AG04450 (cell line): ENCODE results near the gene GPRIN2. TPM values are rescaled to one million over a fixed set of nuclear protein-coding genes. Genes with fewer than 3 reads are reported as not detected.
"Not testable (repeated sequence)": the region's sequence is repeated elsewhere in the genome, so short reads cannot be mapped to it uniquely, and the experiment has no call there.

Experiments used
- CTCF ChIA-PET: fragments of 300-600, 350-600 bp; formaldehyde crosslinking; extraction: SDS; loops from one replicate; lab custom pipeline; 2022; ENCODE audit warnings: antibody characterized with exemption, inconsistent platforms; lab: Charles Lee
- POLR2A ChIA-PET: fragments of 350-600 bp; formaldehyde crosslinking; extraction: SDS; loops from one replicate; lab custom pipeline; 2021; ENCODE audit warnings: antibody characterized with exemption, inconsistent platforms; lab: Yijun Ruan, JAX
- DNase-seq: peaks from one replicate; pipeline ENCODE4 v3.0.0-alpha.2; 2011; ENCODE audit warnings: low read depth, low spot score
- H3K27ac ChIP-seq: one replicate; pipeline ENCODE4 v1.5.1; 2012; ENCODE audit warnings: low read depth, low read length, control low read depth
- H3K27me3 ChIP-seq: one replicate; pipeline ENCODE4 v1.6.0; 2012; ENCODE audit warnings: low read length; ENCODE audit not compliant: control insufficient read depth, insufficient read depth
- H3K4me3 ChIP-seq: 2 replicates; pipeline ENCODE4 v1.5.1; 2011; ENCODE audit warnings: mild to moderate bottlenecking, low read depth, low read length, control low read depth
- H3K9me3 ChIP-seq: 2 replicates; pipeline ENCODE4 v1.5.1; 2012; ENCODE audit warnings: low read length; ENCODE audit not compliant: control insufficient read depth, insufficient read depth
- polyA plus RNA-seq: library from polyadenylated mRNA; depleted of rRNA; stranded (reverse); fragments of >200 nt; gene quantifications from 2 replicates; pipeline ENCODE4 v1.2.3, GENCODE V29; 2011
- TF ChIP-seq, protein P1 (sequence below): IDR thresholded peaks from 2 replicates; pipeline ENCODE4 v1.5.1; 2011; ENCODE audit warnings: low read depth, low read length, control low read depth, inconsistent platforms

Gene GPRIN2
- polyA plus RNA-seq, 1 experiment = not detected

DNA sequence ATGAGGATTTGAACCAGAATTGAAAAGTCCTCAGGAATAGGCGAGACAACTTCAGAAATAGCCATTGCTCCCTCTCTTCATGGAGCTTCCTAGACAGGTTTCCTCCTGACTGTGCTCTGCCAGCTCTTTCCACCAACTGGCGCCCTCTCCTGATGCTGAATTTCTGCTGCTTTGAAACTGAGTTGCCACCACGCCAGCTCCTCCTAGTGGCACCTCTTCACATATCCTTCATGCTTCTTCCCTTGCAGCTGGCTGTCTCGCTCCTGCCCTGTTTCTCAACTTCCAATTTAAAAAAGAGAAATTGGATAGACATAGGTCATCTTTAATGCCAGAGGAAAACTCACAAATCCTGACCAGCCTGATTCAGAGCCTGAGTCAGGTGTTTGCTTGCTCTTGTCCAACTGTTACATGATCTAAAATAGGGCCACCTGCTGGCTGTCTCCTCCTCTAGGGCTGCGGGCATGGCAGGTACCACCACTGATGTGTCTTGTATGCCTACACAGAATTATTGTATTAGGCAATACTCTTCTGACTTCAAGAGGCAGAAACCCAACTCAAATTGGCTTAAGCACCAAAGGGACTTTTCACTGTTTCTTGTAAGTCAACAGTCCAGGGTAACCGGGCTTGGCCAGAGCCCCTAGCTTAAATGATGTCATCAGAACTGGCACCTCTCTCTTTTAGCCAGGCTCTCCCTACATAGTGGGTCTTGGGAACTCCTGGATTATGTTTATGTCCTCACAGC is 9.3 kb upstream of the GPRIN2 start:
- H3K27ac ChIP-seq, H3K9me3 ChIP-seq, H3K4me3 ChIP-seq, POLR2A ChIA-PET, H3K27me3 ChIP-seq: not testable (repeated sequence)
- TF ChIP-seq, protein P1, sequence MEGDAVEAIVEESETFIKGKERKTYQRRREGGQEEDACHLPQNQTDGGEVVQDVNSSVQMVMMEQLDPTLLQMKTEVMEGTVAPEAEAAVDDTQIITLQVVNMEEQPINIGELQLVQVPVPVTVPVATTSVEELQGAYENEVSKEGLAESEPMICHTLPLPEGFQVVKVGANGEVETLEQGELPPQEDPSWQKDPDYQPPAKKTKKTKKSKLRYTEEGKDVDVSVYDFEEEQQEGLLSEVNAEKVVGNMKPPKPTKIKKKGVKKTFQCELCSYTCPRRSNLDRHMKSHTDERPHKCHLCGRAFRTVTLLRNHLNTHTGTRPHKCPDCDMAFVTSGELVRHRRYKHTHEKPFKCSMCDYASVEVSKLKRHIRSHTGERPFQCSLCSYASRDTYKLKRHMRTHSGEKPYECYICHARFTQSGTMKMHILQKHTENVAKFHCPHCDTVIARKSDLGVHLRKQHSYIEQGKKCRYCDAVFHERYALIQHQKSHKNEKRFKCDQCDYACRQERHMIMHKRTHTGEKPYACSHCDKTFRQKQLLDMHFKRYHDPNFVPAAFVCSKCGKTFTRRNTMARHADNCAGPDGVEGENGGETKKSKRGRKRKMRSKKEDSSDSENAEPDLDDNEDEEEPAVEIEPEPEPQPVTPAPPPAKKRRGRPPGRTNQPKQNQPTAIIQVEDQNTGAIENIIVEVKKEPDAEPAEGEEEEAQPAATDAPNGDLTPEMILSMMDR = peak; percentile 68
- DNase-seq = peak; percentile 33
- CTCF ChIA-PET = interaction anchor here (0.7 to 1.0 kb wide), 3 partner anchors 27 to 337 kb away, joined by 3 to 4 read pairs (median 3); no protein-coding TSS in a partner anchor

DNA sequence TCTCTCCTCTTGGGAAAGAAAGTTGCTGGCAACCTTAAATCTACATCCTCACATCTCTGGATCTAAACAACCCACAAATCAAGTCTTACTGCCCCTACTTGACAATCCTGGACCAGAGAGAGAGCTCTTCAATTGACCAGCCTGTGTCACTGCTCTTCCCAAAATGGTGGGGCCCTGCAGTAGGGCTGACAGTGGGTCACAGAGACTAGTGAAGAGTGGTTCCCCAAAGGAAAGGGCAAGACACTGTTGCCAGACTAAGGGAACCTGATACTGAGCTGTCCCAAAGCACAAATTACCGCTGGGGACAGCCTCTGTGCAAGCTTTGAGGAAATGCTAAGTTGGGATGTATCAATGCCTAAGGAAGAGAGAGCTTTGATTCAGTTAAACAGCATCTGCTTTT is 4.5 kb upstream of the GPRIN2 start:
- no peak for DNase-seq
- POLR2A ChIA-PET = no interaction called here
- CTCF ChIA-PET = no interaction called here
- no peak overlapping the region for H3K27ac ChIP-seq
- H3K9me3 ChIP-seq = peaks cover 7% of the 10 kb centered on the region
- H3K27me3 ChIP-seq = peaks cover 46% of the 10 kb centered on the region
- H3K4me3 ChIP-seq = no peak overlapping the region
- TF ChIP-seq, protein P1 = no peak

DNA sequence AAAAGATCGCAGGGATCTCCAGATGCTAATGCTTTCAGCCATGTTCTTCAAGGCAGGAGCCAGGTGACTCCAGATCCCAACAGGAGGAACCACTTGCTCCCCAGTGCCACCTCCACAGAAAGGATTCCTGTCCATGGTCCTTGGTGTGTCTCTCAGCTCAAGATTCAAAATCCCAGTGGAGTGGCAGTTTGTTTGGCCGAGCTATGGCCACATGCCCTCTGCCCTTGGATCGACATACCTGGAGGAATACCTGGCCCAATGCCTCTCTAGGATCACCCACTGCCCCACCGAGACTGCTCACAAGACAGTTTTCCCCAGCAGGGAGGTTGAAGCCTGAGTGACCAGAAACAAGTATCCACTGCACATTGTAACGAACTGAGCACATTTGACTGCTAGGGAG is 3.9 kb upstream of the GPRIN2 start:
- ChIA-PET CTCF (interaction anchor here (0.6 to 1.5 kb wide), 2 partner anchors 331 to 1730 kb away, joined by 3 to 6 read pairs; no protein-coding TSS in a partner anchor), POLR2A (interaction anchor here (0.7 kb wide), 2 partner anchors 11 to 19 kb away, joined by 3 to 7 read pairs; no protein-coding TSS in a partner anchor)
- Histone ChIP-seq H3K27ac (no peak overlapping the region), H3K27me3 (peaks cover 52% of the 10 kb centered on the region), H3K4me3 (no peak overlapping the region), H3K9me3 (peaks cover 13% of the 10 kb centered on the region)
- no peak for DNase-seq
- TF ChIP-seq, protein P1 = no peak

DNA sequence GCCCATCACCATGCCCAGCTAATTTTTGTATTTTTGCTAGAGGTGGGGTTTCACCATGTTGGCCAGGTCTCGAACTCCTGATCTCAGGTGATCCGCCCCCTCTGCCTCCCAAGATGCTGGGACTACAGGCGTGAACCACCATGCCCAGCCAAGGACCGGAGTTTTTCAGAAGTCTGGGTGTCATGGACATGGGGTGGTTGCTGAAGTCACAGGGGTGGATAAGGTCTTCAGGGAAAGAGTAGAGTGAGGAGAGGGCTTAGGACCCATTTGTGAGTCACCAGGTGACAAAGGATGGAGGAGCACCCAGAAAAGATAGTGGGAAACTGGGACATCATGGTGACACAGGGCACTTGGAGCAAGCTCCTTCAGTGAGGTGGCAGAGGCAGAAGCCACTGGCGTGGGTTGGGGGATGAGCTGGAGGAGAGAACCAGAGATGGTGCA is 2.8 kb upstream of the GPRIN2 start:
- TF ChIP-seq, protein P1 = no peak
- CTCF ChIA-PET = interaction anchor here (1.5 kb wide), 1 partner anchor 330 kb away, joined by 6 read pairs; no protein-coding TSS in a partner anchor
- no peak for DNase-seq

More for the DNA sequence above, 2.8 kb upstream of the GPRIN2 start:
- Histone ChIP-seq H3K9me3 (peaks cover 13% of the 10 kb centered on the region), H3K4me3 (no peak overlapping the region), H3K27ac (no peak overlapping the region), H3K27me3 (peaks cover 63% of the 10 kb centered on the region)
- POLR2A ChIA-PET = no interaction called here
